ENCODE results near the gene GLO1.

DNA sequence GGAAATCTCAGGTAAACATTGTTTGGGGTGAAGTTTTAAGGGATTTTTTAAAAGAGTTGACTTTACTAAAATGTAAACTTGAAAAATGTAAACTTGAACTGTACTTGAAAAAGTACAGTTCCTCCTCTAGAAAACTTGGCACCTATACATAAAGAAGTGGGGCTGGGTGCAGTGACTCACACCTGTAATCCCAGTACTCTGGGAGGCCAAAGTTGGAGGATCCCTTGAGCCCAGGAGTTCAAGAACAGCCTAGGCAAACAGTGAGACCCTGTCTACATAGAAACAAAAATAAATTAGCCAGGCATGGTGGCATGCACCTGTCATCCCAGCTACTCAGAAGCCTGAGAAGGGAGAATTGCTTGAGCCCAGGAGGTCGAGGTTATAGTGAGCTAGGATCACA, 70.5 kb downstream of the GLO1 start:
- no peak for TF ChIP-seq EZH2 (IDR thresholded peaks at IDR 0.05; ENCODE audit: insufficient read depth, poor library complexity, severe bottlenecking)
- no peak for TF ChIP-seq EZH2phosphoT487 (IDR thresholded peaks at IDR 0.05; ENCODE audit: insufficient read depth, low read depth)
